Nephron progenitor cell (in vitro differentiated cells): ENCODE measurements around the gene SGTA.

Source experiments
- DNase-seq: peaks from one replicate; pipeline ENCODE4 v3.0.0; 2021
- H3K27ac Mint-ChIP-seq: 2 replicates; pipeline ENCODE4 v1.8.0; 2021; ENCODE audit warnings: mild to moderate bottlenecking, moderate library complexity, mixed read lengths
- H3K27me3 Mint-ChIP-seq: 2 replicates; pipeline ENCODE4 v1.8.0; 2021; ENCODE audit warnings: mild to moderate bottlenecking, low read depth, mixed read lengths; ENCODE audit not compliant: poor library complexity
- H3K36me3 Mint-ChIP-seq: 2 replicates; pipeline ENCODE4 v1.8.0; 2021; ENCODE audit warnings: low read depth, mixed read lengths
- H3K4me1 Mint-ChIP-seq: 2 replicates; pipeline ENCODE4 v1.8.0; 2021; ENCODE audit warnings: mixed read lengths
- H3K4me3 Mint-ChIP-seq: 2 replicates; pipeline ENCODE4 v1.8.0; 2021; ENCODE audit warnings: mild to moderate bottlenecking, moderate library complexity, mixed read lengths
- H3K9me3 Mint-ChIP-seq: 2 replicates; pipeline ENCODE4 v1.8.0; 2021; ENCODE audit warnings: mild to moderate bottlenecking, moderate library complexity, mixed read lengths
- CTCF ChIP-seq: fragments of 200-600 bp; sonication (generic); IDR thresholded peaks from 2 replicates; pipeline ENCODE4 v1.5.0; 2021; ENCODE audit warnings: antibody characterized with exemption

The SGTA gene

GRCh38 chr19:2765376-2765775 lies 17.7 kb downstream of the SGTA start:
- no peaks in the 10 kb centered on the region for H3K27me3 Mint-ChIP-seq
- DNase-seq = no peak
- no peak for TF ChIP-seq CTCF
- H3K4me3 Mint-ChIP-seq = no peak overlapping the region
- no peaks in the 10 kb centered on the region for H3K4me1 Mint-ChIP-seq
- H3K9me3 Mint-ChIP-seq = no peaks in the 10 kb centered on the region
- H3K36me3 Mint-ChIP-seq = peaks cover 4% of the 10 kb centered on the region
- no peak overlapping the region for H3K27ac Mint-ChIP-seq

- Mint-ChIP-seq H3K27ac (no peak overlapping the region), H3K4me1 (no peaks in the 10 kb centered on the region), H3K9me3 (no peaks in the 10 kb centered on the region), H3K4me3 (no peak overlapping the region), H3K36me3 (peaks cover 5% of the 10 kb centered on the region), H3K27me3 (no peaks in the 10 kb centered on the region)
- TF ChIP-seq CTCF = no peak
- no peak for DNase-seq
Measured at GRCh38 chr19:2764945-2765344, 18.1 kb downstream of the SGTA start.

GRCh38 chr19:2763687-2764086 lies 19.4 kb downstream of the SGTA start:
- no peak overlapping the region for H3K4me3 Mint-ChIP-seq
- DNase-seq = no peak
- peaks cover 17% of the 10 kb centered on the region for H3K36me3 Mint-ChIP-seq
- H3K27ac Mint-ChIP-seq = no peak overlapping the region
- no peaks in the 10 kb centered on the region for H3K27me3 Mint-ChIP-seq
- no peak for TF ChIP-seq CTCF
- H3K4me1 Mint-ChIP-seq = no peaks in the 10 kb centered on the region
- H3K9me3 Mint-ChIP-seq = no peaks in the 10 kb centered on the region

- Mint-ChIP-seq H3K4me1 (no peaks in the 10 kb centered on the region), H3K9me3 (no peaks in the 10 kb centered on the region), H3K4me3 (no peak overlapping the region), H3K27me3 (no peaks in the 10 kb centered on the region), H3K36me3 (peaks cover 21% of the 10 kb centered on the region), H3K27ac (no peak overlapping the region)
- no peak for TF ChIP-seq CTCF
- DNase-seq = no peak
Measured at GRCh38 chr19:2762783-2763496, 20.1 kb downstream of the SGTA start.

GRCh38 chr19:2761876-2762782 lies 20.9 kb downstream of the SGTA start:
- no peak for DNase-seq
- Mint-ChIP-seq H3K4me3 (no peak overlapping the region), H3K36me3 (peaks cover 21% of the 10 kb centered on the region), H3K4me1 (no peaks in the 10 kb centered on the region), H3K9me3 (no peaks in the 10 kb centered on the region), H3K27ac (no peak overlapping the region), H3K27me3 (no peaks in the 10 kb centered on the region)
- TF ChIP-seq CTCF = no peak
